Measurements from ENCODE around the gene TCL1B.

The TCL1B gene

DNA sequence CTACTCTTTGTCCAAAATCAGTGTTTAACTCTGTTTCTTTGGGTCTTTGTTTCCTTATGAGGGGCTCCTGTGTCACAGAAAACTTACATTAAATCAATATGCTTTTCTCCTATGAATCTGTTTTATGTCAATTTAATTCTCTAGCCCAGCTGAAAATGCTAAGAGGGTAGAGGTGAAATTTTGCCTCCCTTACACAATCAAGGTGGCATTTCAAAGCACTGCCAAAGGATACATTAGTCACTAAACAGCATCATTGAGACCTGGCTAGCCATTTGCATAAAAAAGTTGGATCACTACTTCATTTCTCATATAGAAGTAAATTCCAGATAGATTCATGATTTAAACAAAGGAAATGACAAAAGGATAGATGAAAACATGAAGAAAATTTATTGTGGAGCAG, 12.1 kb downstream of the TCL1B start:
- no peak for DNase-seq (ENCODE audit: low read depth)
- H3K4me3 ChIP-seq (ENCODE audit: control insufficient read depth, low read depth, low read length) = no peak overlapping the region
- TF ChIP-seq, protein P1, sequence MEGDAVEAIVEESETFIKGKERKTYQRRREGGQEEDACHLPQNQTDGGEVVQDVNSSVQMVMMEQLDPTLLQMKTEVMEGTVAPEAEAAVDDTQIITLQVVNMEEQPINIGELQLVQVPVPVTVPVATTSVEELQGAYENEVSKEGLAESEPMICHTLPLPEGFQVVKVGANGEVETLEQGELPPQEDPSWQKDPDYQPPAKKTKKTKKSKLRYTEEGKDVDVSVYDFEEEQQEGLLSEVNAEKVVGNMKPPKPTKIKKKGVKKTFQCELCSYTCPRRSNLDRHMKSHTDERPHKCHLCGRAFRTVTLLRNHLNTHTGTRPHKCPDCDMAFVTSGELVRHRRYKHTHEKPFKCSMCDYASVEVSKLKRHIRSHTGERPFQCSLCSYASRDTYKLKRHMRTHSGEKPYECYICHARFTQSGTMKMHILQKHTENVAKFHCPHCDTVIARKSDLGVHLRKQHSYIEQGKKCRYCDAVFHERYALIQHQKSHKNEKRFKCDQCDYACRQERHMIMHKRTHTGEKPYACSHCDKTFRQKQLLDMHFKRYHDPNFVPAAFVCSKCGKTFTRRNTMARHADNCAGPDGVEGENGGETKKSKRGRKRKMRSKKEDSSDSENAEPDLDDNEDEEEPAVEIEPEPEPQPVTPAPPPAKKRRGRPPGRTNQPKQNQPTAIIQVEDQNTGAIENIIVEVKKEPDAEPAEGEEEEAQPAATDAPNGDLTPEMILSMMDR (IDR thresholded peaks at IDR 0.05; ENCODE audit: control insufficient read depth, insufficient read depth, low read depth, low read length, missing control alignments) = no peak

DNA sequence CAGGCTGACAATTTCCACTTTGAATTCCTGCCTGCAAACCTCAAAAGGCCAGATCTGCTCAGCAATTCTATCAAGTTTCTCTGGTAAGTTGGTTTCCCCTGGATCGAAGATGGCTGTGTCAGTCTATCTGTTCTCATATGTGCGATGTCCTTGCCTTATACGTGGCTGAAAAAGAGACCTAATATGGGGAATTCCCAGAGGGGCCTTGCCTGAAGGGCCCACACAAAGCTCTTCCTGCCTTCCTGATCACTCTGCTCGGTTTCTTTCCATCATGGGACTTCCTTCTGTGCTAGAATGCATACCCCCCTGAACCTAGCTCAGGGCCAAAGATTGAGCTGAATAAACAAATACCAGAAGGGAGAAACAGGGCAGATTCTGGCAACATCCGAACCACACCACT, 13.2 kb downstream of the TCL1B start:
- TF ChIP-seq, protein P1 (IDR thresholded peaks at IDR 0.05; ENCODE audit: control insufficient read depth, insufficient read depth, low read depth, low read length, missing control alignments) = no peak
- H3K4me3 ChIP-seq (ENCODE audit: control insufficient read depth, low read depth, low read length) = no peak overlapping the region
- no peak for DNase-seq (ENCODE audit: low read depth)

DNA sequence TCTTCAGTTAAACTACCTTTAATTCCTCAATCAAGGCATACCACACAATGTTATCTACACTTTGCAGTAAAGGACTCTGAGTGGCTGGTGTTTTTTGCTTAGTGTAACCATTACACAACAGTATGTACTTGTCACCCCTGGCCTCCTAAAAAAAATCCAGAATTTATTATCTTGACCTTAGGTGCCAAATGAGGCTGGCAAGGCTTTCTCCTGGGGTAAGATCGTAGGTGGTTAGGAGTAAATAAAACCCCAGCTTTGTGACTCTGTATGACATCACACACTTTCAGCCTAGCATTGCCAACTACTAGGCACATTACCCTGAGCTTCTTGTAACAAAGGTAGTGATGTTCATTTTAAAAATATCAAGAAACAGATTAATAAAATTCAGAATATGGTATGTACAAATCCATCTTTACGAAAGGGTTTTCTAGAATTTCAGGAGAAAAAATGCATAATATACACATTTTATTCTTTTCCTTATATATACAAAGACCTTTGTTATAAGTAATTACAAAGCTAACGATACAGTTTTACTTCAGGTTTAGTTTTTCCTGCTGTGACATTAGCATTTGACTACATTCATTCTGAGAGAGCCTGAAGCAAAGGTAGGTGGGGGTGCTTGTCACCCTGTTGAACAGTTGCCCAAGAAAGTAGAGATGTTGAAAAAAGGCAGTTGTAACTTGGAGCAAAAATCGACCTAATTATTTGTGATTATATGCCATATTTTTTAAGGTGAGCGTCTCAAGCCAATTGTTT, 14.2 kb downstream of the TCL1B start:
- no peak for DNase-seq (ENCODE audit: low read depth)
- TF ChIP-seq, protein P1 (IDR thresholded peaks at IDR 0.05; ENCODE audit: control insufficient read depth, insufficient read depth, low read depth, low read length, missing control alignments) = no peak
- H3K4me3 ChIP-seq (ENCODE audit: control insufficient read depth, low read depth, low read length) = no peak overlapping the region

DNA sequence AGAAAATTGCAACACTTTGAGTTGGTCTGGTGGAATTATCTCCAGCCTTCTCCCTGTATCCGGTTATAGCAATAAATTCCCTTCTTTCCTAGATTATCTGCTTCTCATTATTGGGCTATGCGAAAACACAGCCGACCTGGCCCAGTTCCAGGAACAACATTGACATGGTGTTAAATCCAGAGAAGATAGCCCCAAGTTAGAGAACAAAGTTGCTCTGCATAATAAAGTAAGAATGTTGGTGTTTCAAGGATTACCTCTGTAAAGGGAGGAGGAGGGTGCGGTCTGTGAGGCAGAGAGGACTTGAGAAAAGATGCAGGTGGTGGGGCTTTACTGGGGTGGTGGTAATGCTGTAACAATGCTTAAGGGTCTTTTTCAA, 15.6 kb downstream of the TCL1B start:
- no peak for DNase-seq (ENCODE audit: low read depth)
- no peak overlapping the region for H3K4me3 ChIP-seq (ENCODE audit: control insufficient read depth, low read depth, low read length)
- TF ChIP-seq, protein P1 (IDR thresholded peaks at IDR 0.05; ENCODE audit: control insufficient read depth, insufficient read depth, low read depth, low read length, missing control alignments) = no peak

DNA sequence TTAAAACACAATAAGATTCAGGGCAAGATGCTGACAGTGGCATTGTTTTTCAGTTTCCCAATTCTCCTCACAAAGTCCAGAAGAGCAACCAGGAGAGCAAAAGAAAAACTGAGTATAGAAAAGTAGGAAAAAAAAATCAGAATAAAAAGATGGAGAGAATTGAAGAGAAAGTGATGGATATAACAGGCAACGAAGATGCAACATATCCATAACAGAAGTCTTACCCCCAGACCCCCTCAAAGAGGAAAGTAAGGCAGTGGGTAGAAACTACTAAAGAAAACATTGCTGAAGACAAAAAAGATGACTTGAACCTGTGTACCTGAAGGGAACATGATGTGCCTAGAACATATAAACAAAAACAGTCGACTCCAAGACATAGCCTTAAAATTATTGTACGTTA, 17.1 kb downstream of the TCL1B start:
- no peak for DNase-seq (ENCODE audit: low read depth)
- no peak overlapping the region for H3K4me3 ChIP-seq (ENCODE audit: control insufficient read depth, low read depth, low read length)
- TF ChIP-seq, protein P1 (IDR thresholded peaks at IDR 0.05; ENCODE audit: control insufficient read depth, insufficient read depth, low read depth, low read length, missing control alignments) = no peak

DNA sequence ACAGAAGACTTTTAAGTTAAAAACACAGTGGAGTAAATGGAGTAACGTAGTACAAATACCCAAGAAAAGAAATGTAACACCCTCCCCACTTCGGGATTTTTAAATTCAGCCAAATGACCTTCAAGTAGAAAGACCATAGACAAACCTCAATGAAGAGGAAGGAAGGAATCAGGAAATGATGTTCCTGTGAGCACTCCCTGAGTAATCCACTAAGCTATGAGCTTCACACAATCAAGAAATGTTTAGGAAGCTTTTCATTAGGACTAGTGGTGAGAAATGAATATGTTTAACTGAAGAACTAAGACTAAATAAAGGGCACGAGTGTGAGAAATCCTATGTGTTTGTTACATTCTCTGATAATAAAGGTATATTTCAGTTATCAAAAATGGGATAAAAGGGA, 17.6 kb downstream of the TCL1B start:
- TF ChIP-seq, protein P1 (IDR thresholded peaks at IDR 0.05; ENCODE audit: control insufficient read depth, insufficient read depth, low read depth, low read length, missing control alignments) = no peak
- H3K4me3 ChIP-seq (ENCODE audit: control insufficient read depth, low read depth, low read length) = no peak overlapping the region
- no peak for DNase-seq (ENCODE audit: low read depth)
